IMR-90 (cell line): ENCODE measurements around the gene RNF215. TPM values are rescaled to one million over a fixed set of nuclear protein-coding genes. Genes with fewer than 3 reads are reported as not detected.

Experiments used
- ATAC-seq: fragments of 200-7000 bp; cut with Tn5 transposase; 2 replicates; pipeline ENCODE4 v1.9.1; 2020; ENCODE audit warnings: low read depth, mild to moderate bottlenecking, moderate library complexity
- BruUV-seq: library from RNA; stranded (reverse); fragments of 400-500 nt; replicated peaks from 2 replicates; lab custom pipeline; 2021; lab: Mats Ljungman, UMichigan
- CTCF ChIA-PET: fragments of 300-600 bp; formaldehyde crosslinking; extraction: SDS; loops from one replicate; lab custom pipeline; 2021; ENCODE audit warnings: antibody characterized with exemption; lab: Yijun Ruan, JAX
- POLR2A ChIA-PET: fragments of 300-600 bp; sonication (Branson Sonifier 250); formaldehyde crosslinking; loops from one replicate; lab custom pipeline; 2022; ENCODE audit warnings: antibody characterized with exemption; ENCODE audit not compliant: unreplicated experiment; lab: Charles Lee
- DNase-seq: peaks from one replicate; pipeline ENCODE4 v3.0.0; 2013
- H2AFZ ChIP-seq: replicated peaks from 2 replicates; pipeline ENCODE3; 2013; ENCODE audit warnings: low read length, mild to moderate bottlenecking; ENCODE audit not compliant: poor library complexity
- H2AK5ac ChIP-seq: 2 replicates; pipeline ENCODE4 v1.6.1; 2013; ENCODE audit warnings: low read depth, low read length, inconsistent platforms
- H2AK9ac ChIP-seq: replicated peaks from 2 replicates; pipeline ENCODE3; 2013; ENCODE audit warnings: mild to moderate bottlenecking, low read depth, low read length, moderate library complexity; ENCODE audit not compliant: poor library complexity
- H2BK120ac ChIP-seq: 2 replicates; pipeline ENCODE4 v1.6.1; 2013; ENCODE audit warnings: low read depth, low read length, inconsistent platforms
- H2BK15ac ChIP-seq: 3 replicates; pipeline ENCODE4 v1.6.1; 2013; ENCODE audit warnings: low read depth, low read length, inconsistent platforms
- H2BK20ac ChIP-seq: 2 replicates; pipeline ENCODE4 v1.6.1; 2013; ENCODE audit warnings: low read depth, mild to moderate bottlenecking, inconsistent platforms, low read length, moderate library complexity
- H2BK5ac ChIP-seq: 2 replicates; pipeline ENCODE4 v1.6.1; 2013; ENCODE audit warnings: mild to moderate bottlenecking, low read depth, low read length, inconsistent platforms; ENCODE audit not compliant: poor library complexity, severe bottlenecking
- H3K14ac ChIP-seq: replicated peaks from 2 replicates; pipeline ENCODE4 v1.6.1; 2013; ENCODE audit warnings: low read depth, low read length, inconsistent platforms
- H3K18ac ChIP-seq: 2 replicates; pipeline ENCODE4 v1.6.1; 2013; ENCODE audit warnings: low read depth, low read length, control low read depth
- H3K23ac ChIP-seq: 2 replicates; pipeline ENCODE4 v1.6.1; 2013; ENCODE audit warnings: low read depth, low read length, inconsistent platforms
- H3K27ac ChIP-seq: 2 replicates; pipeline ENCODE4 v1.5.1; 2013; ENCODE audit warnings: mild to moderate bottlenecking, control low read depth, low read length; ENCODE audit not compliant: insufficient read depth
- H3K27me3 ChIP-seq: 2 replicates; pipeline ENCODE4 v1.6.1; 2013; ENCODE audit warnings: low read length; ENCODE audit not compliant: control insufficient read depth, insufficient read depth
- H3K36me3 ChIP-seq: 2 replicates; pipeline ENCODE4 v1.6.1; 2013; ENCODE audit warnings: low read length, mixed read lengths; ENCODE audit not compliant: control insufficient read depth, insufficient read depth
- H3K4ac ChIP-seq: 2 replicates; pipeline ENCODE4 v1.6.1; 2013; ENCODE audit warnings: low read depth, low read length, inconsistent platforms
- H3K4me1 ChIP-seq: 2 replicates; pipeline ENCODE4 v1.6.1; 2013; ENCODE audit warnings: low read length, mixed read lengths; ENCODE audit not compliant: control insufficient read depth, insufficient read depth
- H3K4me2 ChIP-seq: 2 replicates; pipeline ENCODE4 v1.6.1; 2013; ENCODE audit warnings: low read depth, mild to moderate bottlenecking, control low read depth, low read length, moderate library complexity
- H3K4me3 ChIP-seq: 2 replicates; pipeline ENCODE4 v1.5.1; 2013; ENCODE audit warnings: low read depth, mild to moderate bottlenecking, control low read depth, low read length, moderate library complexity; ENCODE audit not compliant: insufficient read depth
- H3K56ac ChIP-seq: 2 replicates; pipeline ENCODE4 v1.6.1; 2013; ENCODE audit warnings: low read length, inconsistent platforms; ENCODE audit not compliant: insufficient read depth; ENCODE audit errors: extremely low read depth
- H3K79me1 ChIP-seq, 2 experiments: 2 replicates each; pipeline ENCODE4 v1.6.1; 2013; ENCODE audit warnings: low read length in 2 of 2, inconsistent platforms in 1 of 2, low read depth in 1 of 2
- H3K9ac ChIP-seq: 2 replicates; pipeline ENCODE4 v1.6.1; 2013; ENCODE audit warnings: low read depth, low read length, control low read depth
- H3K9me1 ChIP-seq: 2 replicates; pipeline ENCODE4 v1.6.1; 2013; ENCODE audit warnings: low read length, inconsistent platforms; ENCODE audit not compliant: insufficient read depth
- H3K9me3 ChIP-seq: 2 replicates; pipeline ENCODE4 v1.6.1; 2013; ENCODE audit warnings: low read length; ENCODE audit not compliant: control insufficient read depth, insufficient read depth
- H4K20me1 ChIP-seq: 2 replicates; pipeline ENCODE4 v1.6.1; 2013; ENCODE audit warnings: low read length, inconsistent platforms; ENCODE audit not compliant: insufficient read depth
- H4K5ac ChIP-seq: 2 replicates; pipeline ENCODE4 v1.6.1; 2013; ENCODE audit warnings: mild to moderate bottlenecking, low read depth, low read length, control low read depth
- H4K8ac ChIP-seq, 2 experiments: 2 replicates each; pipeline ENCODE4 v1.6.1; 2013; ENCODE audit warnings: low read depth in 2 of 2, low read length in 2 of 2, control low read depth in 1 of 2, inconsistent platforms in 1 of 2
- H4K91ac ChIP-seq: 2 replicates; pipeline ENCODE4 v1.6.1; 2013; ENCODE audit warnings: low read depth, low read length, inconsistent platforms; ENCODE audit not compliant: insufficient read depth
- BHLHE40 ChIP-seq: fragments of 150-350 bp; IDR thresholded peaks from 2 replicates; pipeline ENCODE4 v1.6.1; 2016; ENCODE audit warnings: mild to moderate bottlenecking, low read depth, low read length
- CTCF ChIP-seq: conservative IDR thresholded peaks from 2 replicates; pipeline ENCODE4 v1.5.1; 2012; ENCODE audit warnings: mild to moderate bottlenecking, low read depth, low read length, improper control_type of control experiment
- NFE2L2 ChIP-seq: fragments of 150-350 bp; IDR thresholded peaks from 2 replicates; pipeline ENCODE4 v1.6.1; 2016; ENCODE audit warnings: low read depth, mild to moderate bottlenecking, low read length
- RAD21 ChIP-seq: IDR thresholded peaks from 2 replicates; pipeline ENCODE4 v1.6.1; 2012; ENCODE audit warnings: low read length, improper control_type of control experiment
- RCOR1 ChIP-seq: IDR thresholded peaks from 2 replicates; pipeline ENCODE4 v1.6.1; 2012; ENCODE audit warnings: mild to moderate bottlenecking, low read length, improper control_type of control experiment; ENCODE audit not compliant: insufficient replicate concordance
- RFX5 ChIP-seq: IDR thresholded peaks from 2 replicates; pipeline ENCODE4 v1.8.0; 2012; ENCODE audit warnings: low read depth, mild to moderate bottlenecking, low read length, moderate library complexity
- USF2 ChIP-seq: fragments of 150-350 bp; IDR thresholded peaks from 2 replicates; pipeline ENCODE4 v1.6.1; 2017; ENCODE audit warnings: mild to moderate bottlenecking, antibody characterized with exemption, low read length, low read depth
- WGBS, 2 experiments: methylation state at CpG; one replicate each; pipeline versions ENCODE4 v1.1.5 to v1.1.7; 2013; ENCODE audit warnings: missing lambda C conversion rate in 2 of 2; ENCODE audit not compliant: insufficient read length in 1 of 2; ENCODE audit errors: extremely low coverage in 2 of 2; 5-methylcytosine and 5-hydroxymethylcytosine counted together
- dilution Hi-C: fragments of 300-500 bp; cut with HindIII; formaldehyde crosslinking; loops from one replicate; pipeline ENCODE4 v1.14.3; 2018; ENCODE audit warnings: low sequenced_read_pairs; ENCODE audit not compliant: unreplicated experiment
- in situ Hi-C: fragments of 300-500 bp; cut with MboI; formaldehyde crosslinking; loops from 3 replicates; pipeline ENCODE4 v1.14.3; 2019; ENCODE audit warnings: low sequenced_read_pairs, inconsistent platforms, mixed read lengths
- intact Hi-C: fragments of 100-400 bp; cut with micrococcal nuclease; formaldehyde crosslinking; loops from 2 replicates; pipeline ENCODE4 v1.10.0; 2022
- polyA plus RNA-seq, 3 experiments: library from polyadenylated mRNA; depleted of rRNA; stranded (reverse); fragments of >200 nt; gene quantifications; 2 replicates each; pipeline ENCODE4 v1.2.3, GENCODE V29; 2012; ENCODE audit warnings: low replicate concordance in 1 of 3
- total RNA-seq: library from RNA; depleted of rRNA; stranded (reverse); fragments of >200 nt; gene quantifications from 2 replicates; pipeline ENCODE4 v1.2.3, GENCODE V29; 2012

RNF215 gene
- total and polyA plus RNA-seq, 2 of the 4 experiments (the other 2 are of a cell fraction): 15.8 to 21.9 TPM

GRCh38 chr22:30411780-30412179 is 24.6 kb upstream of the RNF215 start:
- dilution Hi-C loops: no loop called here

More at GRCh38 chr22:30411780-30412179, 24.6 kb upstream of the RNF215 start:
- Histone ChIP-seq H2AFZ (no peak overlapping the region), H3K9me3 (no peaks in the 10 kb centered on the region), H3K18ac (no peak overlapping the region), H2BK15ac (no peak overlapping the region), H2AK9ac (no peak overlapping the region), H2BK5ac (no peak overlapping the region), H2AK5ac (no peak overlapping the region), H3K27me3 (no peaks in the 10 kb centered on the region), H3K4ac (no peak overlapping the region), H3K79me1 (peaks cover 18 to 42% of the 10 kb centered on the region in 2 experiments), H4K91ac (no peak overlapping the region), H3K14ac (no peak overlapping the region), H3K4me1 (peaks cover 8% of the 10 kb centered on the region), H3K4me2 (no peak overlapping the region), H2BK120ac (no peak overlapping the region), H3K27ac (no peak overlapping the region), H4K20me1 (no peaks in the 10 kb centered on the region; the same call in 1 of the 2 replicates), H3K23ac (no peak overlapping the region), H2BK20ac (no peak overlapping the region), H4K8ac (no peak overlapping the region), H3K4me3 (no peak overlapping the region), H3K36me3 (peaks cover 59% of the 10 kb centered on the region), H4K5ac (no peak overlapping the region), H3K56ac (no peak overlapping the region), H3K9ac (no peak overlapping the region), H3K9me1 (peaks cover 11% of the 10 kb centered on the region)
- in situ Hi-C loops (no loop called here), intact Hi-C loops (no loop called here)
- DNase-seq: no peak
- TF ChIP-seq CTCF (no peak), NFE2L2 (no peak), RAD21 (no peak), RFX5 (no peak), RCOR1 (no peak), USF2 (no peak), BHLHE40 (no peak)
- 90% methylated on average over 2 of the region's 3 CpGs; no CpG with 5 or more reads in 1 of the 2 experiments for WGBS, 2 experiments
- ChIA-PET CTCF (no interaction called here), POLR2A (no interaction called here)
- BruUV-seq: no TSS peak
- no peak for ATAC-seq
